Nasal cavity respiratory epithelium epithelial cell of viscerocranial mucosa (primary cell): Measurements from ENCODE around the gene IPO8. TPM values are rescaled to one million over a fixed set of nuclear protein-coding genes. Genes with fewer than 3 reads are reported as not detected.

ENCODE experiments used
- total RNA-seq: library from RNA; depleted of rRNA; stranded (reverse); fragments of >200 nt; gene quantifications from 2 replicates; pipeline ENCODE4 v1.2.3, GENCODE V29; 2014

Gene IPO8
- total RNA-seq = 28.7 and 54.5 TPM in 2 replicates

GRCh38 chr12:30695199-30696102 is at the start of gene IPO8:
Gene IPO8, minus strand, starts transcription at chr12:30695869. Its CDS starts 222 bp downstream, at chr12:30695647.

Other genes with a start within 250 kb of the IPO8 start
- gene CAPRIN2, start 59.1 kb upstream of the IPO8 start, total RNA-seq = 27.3 and 39.8 TPM in 2 replicates
- 0.07 TPM in 1 of 2 replicates, not detected in the other for gene TSPAN11, start 230.9 kb upstream of the IPO8 start, total RNA-seq